GM12873 (cell line): ENCODE measurements around the gene KRT34.

Experiments
- TF ChIP-seq, protein P1 (sequence below): IDR thresholded peaks from 2 replicates; pipeline ENCODE4 v1.5.1; 2012; ENCODE audit warnings: low read depth, mild to moderate bottlenecking, moderate library complexity, low read length, control low read depth; ENCODE audit not compliant: insufficient read depth; ENCODE audit errors: missing control alignments

Gene KRT34

GRCh38 chr17:41340934-41341861 is 40.9 kb downstream of the KRT34 start:
- TF ChIP-seq, protein P1, sequence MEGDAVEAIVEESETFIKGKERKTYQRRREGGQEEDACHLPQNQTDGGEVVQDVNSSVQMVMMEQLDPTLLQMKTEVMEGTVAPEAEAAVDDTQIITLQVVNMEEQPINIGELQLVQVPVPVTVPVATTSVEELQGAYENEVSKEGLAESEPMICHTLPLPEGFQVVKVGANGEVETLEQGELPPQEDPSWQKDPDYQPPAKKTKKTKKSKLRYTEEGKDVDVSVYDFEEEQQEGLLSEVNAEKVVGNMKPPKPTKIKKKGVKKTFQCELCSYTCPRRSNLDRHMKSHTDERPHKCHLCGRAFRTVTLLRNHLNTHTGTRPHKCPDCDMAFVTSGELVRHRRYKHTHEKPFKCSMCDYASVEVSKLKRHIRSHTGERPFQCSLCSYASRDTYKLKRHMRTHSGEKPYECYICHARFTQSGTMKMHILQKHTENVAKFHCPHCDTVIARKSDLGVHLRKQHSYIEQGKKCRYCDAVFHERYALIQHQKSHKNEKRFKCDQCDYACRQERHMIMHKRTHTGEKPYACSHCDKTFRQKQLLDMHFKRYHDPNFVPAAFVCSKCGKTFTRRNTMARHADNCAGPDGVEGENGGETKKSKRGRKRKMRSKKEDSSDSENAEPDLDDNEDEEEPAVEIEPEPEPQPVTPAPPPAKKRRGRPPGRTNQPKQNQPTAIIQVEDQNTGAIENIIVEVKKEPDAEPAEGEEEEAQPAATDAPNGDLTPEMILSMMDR: no peak

DNA sequence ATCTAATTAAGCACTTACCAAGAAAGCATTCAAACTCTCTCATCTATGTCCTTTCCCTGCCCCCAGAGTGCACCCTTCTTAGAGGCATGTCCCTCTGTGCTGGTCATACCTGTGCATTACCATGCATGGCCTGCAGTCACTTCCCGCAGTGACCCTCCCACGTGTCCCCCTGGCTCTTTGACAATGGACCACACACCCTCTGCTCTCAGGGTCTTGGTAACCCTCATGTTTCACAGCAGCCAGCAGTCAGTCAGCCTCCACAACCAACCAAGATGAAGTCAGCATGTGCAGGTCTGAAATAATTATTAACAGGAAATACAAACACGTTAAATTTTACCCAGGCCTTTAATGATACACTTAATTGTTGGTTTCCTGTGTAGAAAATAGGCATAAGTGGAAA is 41.6 kb downstream of the KRT34 start:
- TF ChIP-seq, protein P1: no peak

- TF ChIP-seq, protein P1: no peak
These were observed 42.4 kb downstream of the KRT34 start for GRCh38 chr17:41339571-41340172.

DNA sequence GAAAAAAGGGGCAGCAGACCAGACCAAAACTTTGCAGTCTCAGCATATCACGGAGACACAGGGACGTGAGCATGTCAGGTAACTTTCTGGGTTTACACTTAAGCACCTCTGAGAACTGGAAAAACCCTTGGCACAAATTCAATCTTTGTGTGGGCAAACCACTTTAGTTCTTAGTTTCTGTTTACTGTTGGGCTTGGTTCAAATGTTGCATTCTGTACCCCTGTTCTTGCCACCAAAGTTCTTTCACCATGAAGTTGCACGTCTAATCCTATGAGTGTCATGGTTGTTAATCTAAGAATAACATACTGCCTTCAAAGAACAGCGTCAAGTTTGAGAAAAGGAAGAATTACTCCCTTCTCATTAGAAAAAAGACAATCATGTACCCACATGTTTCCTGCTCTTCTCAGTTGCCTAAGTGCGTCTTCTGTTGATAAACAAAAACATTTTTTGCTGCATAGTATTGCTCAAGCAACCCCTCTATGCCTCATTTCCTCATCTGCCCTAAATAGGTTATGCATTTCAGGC is 43.1 kb downstream of the KRT34 start:
- TF ChIP-seq, protein P1: no peak

DNA sequence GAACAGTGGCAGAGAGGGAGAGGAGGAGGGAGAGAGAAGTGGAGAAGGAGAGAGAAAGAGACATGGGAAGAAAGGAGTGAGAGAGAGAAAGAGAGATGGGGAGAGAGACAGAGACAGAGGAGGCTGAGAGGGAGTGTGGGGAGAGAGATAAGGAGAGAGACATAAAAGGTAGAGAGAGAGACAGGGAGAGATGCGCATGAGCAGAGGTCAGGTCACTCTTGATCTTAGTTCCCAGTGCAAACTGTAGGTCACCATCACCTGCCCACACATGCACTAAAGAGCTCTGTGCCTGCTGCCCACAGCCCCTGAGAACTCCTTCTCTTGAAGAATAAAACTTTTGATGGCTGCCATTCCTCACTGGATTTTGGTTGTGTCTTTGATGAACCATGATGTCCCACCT is 46.4 kb downstream of the KRT34 start:
- TF ChIP-seq, protein P1: no peak

GRCh38 chr17:41334385-41335305 is 47.5 kb downstream of the KRT34 start:
- TF ChIP-seq, protein P1: no peak
